Measurements from ENCODE around the gene EMC9.
"Not testable (repeated sequence)": the region's sequence is repeated elsewhere in the genome, so short reads cannot be mapped to it uniquely, and the experiment has no call there.

The EMC9 gene

GRCh38 chr14:24108336-24108874 is 33.0 kb downstream of the EMC9 start:
- no peak for DNase-seq (ENCODE audit: low spot score)

GRCh38 chr14:24106672-24107271 is 34.6 kb downstream of the EMC9 start:
- DNase-seq (ENCODE audit: low spot score) = no peak

- not testable (repeated sequence) for DNase-seq (ENCODE audit: low spot score)
Measured at GRCh38 chr14:24105609-24106239, 35.7 kb downstream of the EMC9 start.

GRCh38 chr14:24103451-24103850 is 37.9 kb downstream of the EMC9 start:
- DNase-seq (ENCODE audit: low spot score) = no peak

GRCh38 chr14:24102357-24103048 is 38.9 kb downstream of the EMC9 start:
- DNase-seq (ENCODE audit: low spot score) = no peak

- DNase-seq (ENCODE audit: low spot score) = no peak
Measured at GRCh38 chr14:24100982-24101494, 40.4 kb downstream of the EMC9 start.

- DNase-seq (ENCODE audit: low spot score) = no peak
Measured at GRCh38 chr14:24100197-24100981, 41.0 kb downstream of the EMC9 start.

GRCh38 chr14:24098927-24099813 is 42.2 kb downstream of the EMC9 start:
- DNase-seq (ENCODE audit: low spot score) = no peak

GRCh38 chr14:24098229-24098926 is 43.0 kb downstream of the EMC9 start:
- DNase-seq (ENCODE audit: low spot score) = no peak

- DNase-seq (ENCODE audit: low spot score) = no peak
Measured at GRCh38 chr14:24096545-24097181, 44.7 kb downstream of the EMC9 start.

GRCh38 chr14:24095271-24096068 is 45.9 kb downstream of the EMC9 start:
- DNase-seq (ENCODE audit: low spot score) = peak; percentile 35

GRCh38 chr14:24094841-24095270 is 46.5 kb downstream of the EMC9 start:
- DNase-seq (ENCODE audit: low spot score) = no peak

- peak; percentile 83 for DNase-seq (ENCODE audit: low spot score)
Measured at GRCh38 chr14:24093901-24094840, 47.2 kb downstream of the EMC9 start, which contains the start of gene PCK2. Gene PCK2 (plus strand): TSS chr14:24094311. CDS start chr14:24094406, 95 bp downstream.

- DNase-seq (ENCODE audit: low spot score) = no peak
Measured at GRCh38 chr14:24093207-24093900, 48.0 kb downstream of the EMC9 start.

- no peak for DNase-seq (ENCODE audit: low spot score)
Measured at GRCh38 chr14:24092505-24093206, 48.7 kb downstream of the EMC9 start.

- no peak for DNase-seq (ENCODE audit: low spot score)
Measured at GRCh38 chr14:24092110-24092504, 49.3 kb downstream of the EMC9 start.
